Esophagus muscularis mucosa (tissue), 4 donors: ENCODE results near the gene CLCN3. TPM values are rescaled to one million over a fixed set of nuclear protein-coding genes. Genes with fewer than 3 reads are reported as not detected.

Experiments used
- DNase-seq: peaks from one replicate; pipeline ENCODE4 v3.0.0-alpha.2; 2017; ENCODE audit errors: extremely low spot score
- H3K27ac ChIP-seq, 4 donors: fragments of 200-600 bp; sonication (generic); replicated peaks in 1 of 4; 1 replicate in 3 of 4; 2 replicates in 1 of 4; pipeline ENCODE4 v1.5.1; 2016 to 2019; ENCODE audit warnings: mild to moderate bottlenecking in 1 of 4
- H3K27me3 ChIP-seq, 4 donors: fragments of 200-600 bp; sonication (generic); one replicate each; pipeline versions ENCODE4 v1.5.1 to v1.6.0; 2016 to 2019
- H3K36me3 ChIP-seq, 4 donors: fragments of 200-600 bp; sonication (generic); one replicate each; pipeline ENCODE4 v1.5.1; 2016 to 2019
- H3K4me1 ChIP-seq, 4 donors: fragments of 200-600 bp; sonication (generic); one replicate each; pipeline ENCODE4 v1.5.1; 2016 to 2019
- H3K4me3 ChIP-seq, 4 donors: fragments of 200-600 bp; sonication (generic); 1 replicate in 2 of 4; 2 replicates in 2 of 4; pipeline ENCODE4 v1.5.1; 2016 to 2019; ENCODE audit warnings: mild to moderate bottlenecking in 4 of 4, moderate library complexity in 1 of 4
- H3K9me3 ChIP-seq, 4 donors: fragments of 200-600 bp; sonication (generic); 1 replicate in 3 of 4; 2 replicates in 1 of 4; pipeline ENCODE4 v1.5.1; 2016 to 2019
- CTCF ChIP-seq, 3 experiments: fragments of 200-600 bp in 2 of 3; fragments of 450-650 bp in 1 of 3; sonication (generic) in 2 of 3; IDR thresholded peaks; one replicate each; pipeline ENCODE4 v1.5.1; 2017 to 2019; ENCODE audit warnings: antibody characterized with exemption in 3 of 3, mild to moderate bottlenecking in 2 of 3, moderate library complexity in 1 of 3
- EP300 ChIP-seq: sonication (generic); formaldehyde crosslinking; IDR thresholded peaks from one replicate; pipeline ENCODE4 v1.6.1; 2017; ENCODE audit warnings: antibody characterized with exemption
- POLR2A ChIP-seq: fragments of 450-650 bp; IDR thresholded peaks from one replicate; pipeline ENCODE4 v1.6.1; 2017; ENCODE audit warnings: antibody characterized with exemption, moderate library complexity, mild to moderate bottlenecking, low read depth
- POLR2AphosphoS5 ChIP-seq, 2 donors: sonication (generic); formaldehyde crosslinking; IDR thresholded peaks; one replicate each; pipeline ENCODE4 v1.6.1; 2017; ENCODE audit warnings: antibody characterized with exemption in 2 of 2
- WGBS: methylation state at CpG from one replicate; pipeline ENCODE4 v1.1.5; 2018; 5-methylcytosine and 5-hydroxymethylcytosine counted together
- intact Hi-C: fragments of 100-400 bp; cut with DNase I; formaldehyde crosslinking; loops from one replicate; pipeline ENCODE4 v1.15.1; 2023
- total RNA-seq, 4 donors: library from RNA; depleted of rRNA; stranded (reverse); fragments of >200 nt; gene quantifications; one replicate each; pipeline versions ENCODE4 v1.1.0 to v1.2.1, GENCODE V29; 2016

CLCN3 gene
- total RNA-seq, 4 donors from 2014 or later, result 11.2 to 17.7 (median 14.9) TPM

- no peak for DNase-seq
- Histone ChIP-seq H3K4me1 (no peaks in the 10 kb centered on the region), H3K36me3 (peaks cover 8 to 58% (median 32%) of the 10 kb centered on the region in 4 donors), H3K27me3 (no peaks in the 10 kb centered on the region), H3K27ac (no peak overlapping the region), H3K9me3 (no peaks in the 10 kb centered on the region), H3K4me3 (no peak overlapping the region)
- WGBS, result 100% methylated on average over 3 of the region's 3 CpGs
- TF ChIP-seq POLR2A (no peak), POLR2AphosphoS5 (IDR thresholded peaks at IDR 0.05) (no peak), EP300 (no peak), CTCF (IDR thresholded peaks at IDR 0.05) (no peak)
- intact Hi-C loops, result no loop called here
Measured at GRCh38 chr4:169582706-169583105, 37.7 kb upstream of the CLCN3 start.

GRCh38 chr4:169583563-169583962 lies 36.8 kb upstream of the CLCN3 start:
- intact Hi-C loops, result no loop called here
- H3K27me3 ChIP-seq, result no peaks in the 10 kb centered on the region
- no peak for TF ChIP-seq CTCF (IDR thresholded peaks at IDR 0.05)
- TF ChIP-seq POLR2A, result no peak
- no peak for TF ChIP-seq POLR2AphosphoS5 (IDR thresholded peaks at IDR 0.05)
- no peak for TF ChIP-seq EP300
- peaks cover 13 to 61% (median 36%) of the 10 kb centered on the region in 4 donors for H3K36me3 ChIP-seq
- H3K4me1 ChIP-seq, result no peaks in the 10 kb centered on the region
- no peak overlapping the region for H3K27ac ChIP-seq
- H3K9me3 ChIP-seq, result no peaks in the 10 kb centered on the region
- no peak overlapping the region for H3K4me3 ChIP-seq
- whole genome bisulfite sequencing, result 49% methylated on average over 2 of the region's 2 CpGs
- no peak for DNase-seq

GRCh38 chr4:169593050-169593560 lies 27.3 kb upstream of the CLCN3 start:
- H3K36me3 ChIP-seq, result peaks cover 15 to 49% (median 27%) of the 10 kb centered on the region in 4 donors

GRCh38 chr4:169594560-169595195 lies 25.7 kb upstream of the CLCN3 start:
- no peaks in the 10 kb centered on the region for H3K4me1 ChIP-seq
- H3K27ac ChIP-seq, result no peak overlapping the region
- no peaks in the 10 kb centered on the region for H3K27me3 ChIP-seq
- H3K36me3 ChIP-seq, result peaks cover 9 to 46% (median 27%) of the 10 kb centered on the region in 4 donors
- intact Hi-C loops, result no loop called here
- DNase-seq, result no peak
- no peaks in the 10 kb centered on the region for H3K9me3 ChIP-seq
- H3K4me3 ChIP-seq, result no peak overlapping the region
- TF ChIP-seq POLR2AphosphoS5 (IDR thresholded peaks at IDR 0.05) (no peak), EP300 (no peak), POLR2A (no peak), CTCF (IDR thresholded peaks at IDR 0.05) (no peak)

More at GRCh38 chr4:169593050-169593560, 27.3 kb upstream of the CLCN3 start:
- H3K27ac ChIP-seq, result no peak overlapping the region
- H3K4me1 ChIP-seq, result no peaks in the 10 kb centered on the region
- WGBS, result 100% methylated on average over 1 of the region's 1 CpG
- H3K4me3 ChIP-seq, result no peak overlapping the region
- no peak for DNase-seq
- intact Hi-C loops, result no loop called here
- TF ChIP-seq EP300 (no peak), CTCF (IDR thresholded peaks at IDR 0.05) (no peak), POLR2AphosphoS5 (IDR thresholded peaks at IDR 0.05) (no peak), POLR2A (no peak)
- H3K9me3 ChIP-seq, result no peaks in the 10 kb centered on the region
- H3K27me3 ChIP-seq, result no peaks in the 10 kb centered on the region
